Endometrial microvascular endothelial cells (primary cell): ENCODE data around the gene PTPRN2. TPM values are rescaled to one million over a fixed set of nuclear protein-coding genes. Genes with fewer than 3 reads are reported as not detected.
"Not testable (repeated sequence)": the region's sequence is repeated elsewhere in the genome, so short reads cannot be mapped to it uniquely, and the experiment has no call there.

Experiments used
- in situ Hi-C: cut with HindIII; loops from 2 replicates; pipeline ENCODE4 v1.10.0; 2017; ENCODE audit warnings: low sequenced_read_pairs, low pct_unique_long_range_greater_than_20kb; ENCODE audit errors: inconsistent ontology term
- total RNA-seq: library from RNA; depleted of rRNA; stranded (reverse); fragments of >200 nt; gene quantifications from one replicate; pipeline ENCODE4 v1.2.3, GENCODE V29; 2015; ENCODE audit errors: inconsistent ontology term

PTPRN2 gene
- total RNA-seq, 1 donor from 2014 or later = 13.3 TPM

GRCh38 chr7:157715071-157715937, 872.3 kb downstream of the PTPRN2 start:
- in situ Hi-C loops = no loop called here

DNA sequence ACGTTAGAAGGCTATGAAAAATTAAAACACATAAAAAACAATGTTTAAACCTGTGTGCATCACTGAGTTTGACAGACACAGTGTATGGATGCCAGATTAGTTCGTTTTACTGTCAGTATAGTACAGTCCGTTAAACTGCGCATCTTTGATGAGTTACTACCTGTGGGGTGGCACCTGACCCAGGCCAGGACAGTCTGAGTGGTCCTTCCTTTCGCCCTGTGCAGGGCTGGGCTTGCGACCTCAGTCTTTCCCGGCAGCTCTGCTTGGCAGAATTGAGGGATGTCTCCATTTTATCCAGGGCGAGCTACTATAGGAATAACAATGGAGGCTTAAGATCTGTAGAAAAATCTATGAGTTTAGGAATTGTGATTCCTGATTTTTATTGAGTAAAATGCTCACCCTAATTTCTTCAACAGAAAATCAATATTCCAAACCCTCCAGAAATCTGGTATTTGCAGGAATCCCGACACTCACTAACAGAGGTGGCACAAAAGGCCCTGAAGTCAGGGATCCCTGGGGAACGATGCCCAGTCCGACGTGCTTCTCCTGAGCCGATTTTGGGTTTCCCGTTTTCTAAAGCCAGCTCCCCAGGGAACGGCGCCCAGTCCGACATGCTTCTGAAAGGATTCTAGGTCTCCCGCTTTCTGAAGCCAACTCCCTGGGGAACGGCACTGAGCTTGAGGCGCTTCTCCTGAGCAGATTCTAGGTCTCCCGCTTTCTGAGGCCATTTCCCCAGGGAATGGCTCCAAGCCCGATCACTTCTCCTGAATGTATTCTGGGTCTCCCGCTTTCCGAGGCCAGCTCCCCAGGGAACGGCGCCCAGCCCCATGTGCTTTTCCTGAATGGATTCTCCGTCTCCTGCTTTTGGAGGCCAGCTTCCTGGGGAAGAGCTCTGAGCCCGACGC, 873.2 kb downstream of the PTPRN2 start:
- in situ Hi-C loops = no loop called here

GRCh38 chr7:157713591-157713990, 874.0 kb downstream of the PTPRN2 start:
- in situ Hi-C loops = no loop called here

DNA sequence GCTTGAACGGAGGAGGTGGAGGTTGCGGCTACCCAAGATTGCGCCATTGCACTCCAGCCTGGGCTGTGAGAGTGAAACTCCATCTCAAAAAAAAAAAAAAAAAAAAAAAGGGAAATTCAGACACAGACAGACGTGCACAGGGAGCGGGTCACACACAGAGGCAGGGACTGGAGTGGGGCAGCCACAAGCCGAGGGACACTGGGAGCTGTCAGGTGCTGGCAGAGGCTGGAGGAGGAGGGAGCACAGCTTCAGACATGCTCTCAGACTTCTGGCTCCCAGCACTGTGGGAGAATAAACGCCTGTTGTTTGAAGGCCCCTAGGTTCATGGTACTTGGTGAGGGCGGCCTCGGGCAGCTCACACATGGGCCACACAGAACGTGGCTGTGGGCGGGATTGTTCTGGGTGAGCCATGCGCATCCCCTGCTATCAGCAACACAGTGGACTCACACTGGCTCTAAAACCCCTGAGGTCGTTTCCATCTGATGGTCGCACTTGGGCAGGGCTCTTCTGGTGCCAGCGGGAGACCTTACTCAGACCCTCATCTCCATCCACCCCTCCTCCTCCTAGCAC, 874.9 kb downstream of the PTPRN2 start:
- in situ Hi-C loops = no loop called here

DNA sequence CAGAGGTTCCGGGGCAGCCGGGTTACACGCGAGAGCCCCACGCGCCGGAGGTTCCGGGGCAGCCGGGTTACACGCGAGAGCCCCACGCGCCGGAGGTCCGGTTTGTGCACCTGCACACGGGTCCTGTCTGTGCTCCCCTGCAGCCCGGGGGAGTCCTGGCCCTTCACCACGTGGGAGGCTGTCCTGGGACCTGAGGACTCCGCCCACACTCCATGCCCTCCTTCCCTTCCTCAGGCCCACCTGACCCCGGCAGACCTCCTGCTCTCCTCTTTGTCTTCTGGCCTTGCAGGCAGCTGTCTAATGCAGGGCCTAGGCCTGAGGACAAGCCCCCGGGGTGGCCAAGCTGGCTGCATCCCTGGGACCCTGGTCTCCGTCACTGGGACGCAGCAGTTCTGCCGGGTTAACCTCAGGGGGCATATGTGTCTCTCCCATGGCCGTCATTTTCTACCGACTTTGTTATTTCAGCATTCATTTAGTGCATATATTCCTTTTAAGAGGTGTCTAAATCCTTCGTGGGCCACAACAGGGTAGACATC, 876.2 kb downstream of the PTPRN2 start:
- in situ Hi-C loops = no loop called here

GRCh38 chr7:157710396-157710795, 877.2 kb downstream of the PTPRN2 start:
- in situ Hi-C loops = no loop called here

- in situ Hi-C loops = no loop called here
These were observed 877.9 kb downstream of the PTPRN2 start for GRCh38 chr7:157709531-157710251.

DNA sequence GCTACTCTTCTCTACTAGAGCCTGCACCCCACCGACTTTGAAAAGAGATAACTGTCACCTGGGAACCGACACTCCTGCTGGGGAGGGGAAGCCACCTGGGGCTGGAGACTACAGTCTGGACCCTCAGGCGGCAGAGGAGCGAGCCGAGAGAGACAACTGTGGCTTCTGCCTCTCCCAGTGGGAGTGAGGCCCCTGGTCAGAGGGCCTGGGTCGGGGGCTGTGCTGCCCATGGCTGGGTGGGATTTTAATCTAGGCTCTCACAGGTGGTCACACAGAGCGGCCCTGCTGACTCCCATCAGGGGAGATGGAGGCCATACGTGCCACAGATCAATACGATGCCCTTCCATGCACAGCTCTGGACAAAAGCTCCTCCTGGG, 878.7 kb downstream of the PTPRN2 start:
- in situ Hi-C loops = no loop called here

DNA sequence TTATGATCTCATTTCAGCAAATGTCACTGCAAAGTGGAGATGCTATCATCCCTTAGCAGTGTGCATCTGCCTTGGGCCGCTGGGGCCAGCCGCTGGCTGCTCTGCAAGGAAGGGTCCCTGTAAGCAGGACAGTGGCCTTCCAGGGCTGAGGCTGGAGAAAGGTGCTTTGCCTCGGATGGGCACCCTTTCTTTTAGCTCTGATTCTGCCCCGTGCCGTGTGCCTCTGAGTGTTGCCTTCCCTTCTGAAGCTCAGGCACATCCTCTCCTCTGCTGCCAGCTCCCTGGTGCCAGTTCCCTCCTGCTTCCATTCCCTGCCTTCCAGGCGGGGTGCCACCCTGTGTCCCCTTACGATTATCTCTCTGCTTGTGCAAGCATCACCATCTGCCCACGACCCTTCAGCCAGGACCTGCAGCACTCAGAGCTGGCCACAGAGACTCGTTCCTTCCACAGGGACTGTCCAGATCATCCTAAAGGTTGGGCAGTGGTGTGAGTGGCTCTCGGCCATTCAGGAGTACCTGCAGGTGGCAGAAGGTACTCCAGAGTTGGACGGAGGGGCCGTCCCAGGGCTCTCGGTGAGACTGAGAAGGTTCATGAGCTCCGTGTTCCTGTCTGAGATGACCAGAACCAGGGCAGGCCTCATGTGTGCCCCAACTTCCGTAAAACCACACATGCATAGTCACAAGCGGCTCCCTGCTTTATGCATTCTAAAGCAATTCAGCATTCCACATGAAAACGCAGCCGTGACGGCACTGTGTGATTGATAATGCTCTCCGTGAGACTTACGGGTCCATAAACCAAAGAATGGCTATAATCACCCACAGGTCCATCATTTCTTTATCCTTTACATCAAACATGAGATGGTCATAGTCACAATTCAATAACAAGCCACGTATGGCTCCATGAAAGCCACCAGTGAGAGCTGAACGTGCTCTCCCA, 879.4 kb downstream of the PTPRN2 start:
- in situ Hi-C loops = no loop called here

DNA sequence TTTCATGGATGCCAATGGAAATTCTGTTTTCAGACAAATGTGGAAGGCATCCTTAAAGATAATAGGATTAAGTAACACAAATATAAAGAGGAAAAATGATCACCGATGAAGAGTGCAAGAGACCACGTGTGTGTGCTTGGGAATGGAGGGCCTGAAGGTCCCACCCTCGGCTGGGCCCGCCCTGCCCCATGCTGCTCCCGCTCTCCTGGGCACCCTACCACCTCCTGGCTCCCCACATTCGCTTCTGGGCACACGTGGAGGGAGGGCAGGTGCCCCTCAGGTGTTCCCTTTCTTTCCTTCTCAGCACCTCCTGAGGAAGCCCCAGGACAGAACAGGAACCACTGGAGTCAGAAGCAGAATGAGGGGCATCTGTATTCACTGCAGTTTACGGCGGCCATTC, 883.3 kb downstream of the PTPRN2 start:
- in situ Hi-C loops = no loop called here

GRCh38 chr7:157703534-157704195, 884.0 kb downstream of the PTPRN2 start:
- in situ Hi-C loops = no loop called here

DNA sequence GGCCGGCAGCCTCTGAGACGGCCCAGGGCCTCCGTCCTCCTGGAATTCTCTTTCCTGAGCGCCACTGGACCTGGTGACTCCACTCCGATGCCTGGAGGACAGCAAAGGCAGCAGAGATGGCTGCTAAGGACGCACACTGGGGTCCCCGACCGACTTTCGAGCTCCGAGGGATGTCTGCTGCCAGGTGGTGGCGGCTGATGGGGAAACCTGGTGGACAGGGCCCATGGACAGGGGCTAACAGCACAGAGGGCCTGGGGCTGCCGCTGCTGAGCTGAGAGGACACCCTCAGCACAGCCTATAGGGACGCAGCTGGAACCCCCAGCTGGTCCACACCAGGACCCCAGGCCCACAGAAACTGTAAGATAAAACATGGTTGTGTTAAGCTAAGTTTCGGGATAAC, 884.5 kb downstream of the PTPRN2 start:
- in situ Hi-C loops = no loop called here

GRCh38 chr7:157702311-157703023, 885.2 kb downstream of the PTPRN2 start:
- in situ Hi-C loops = no loop called here

- in situ Hi-C loops = not testable (repeated sequence)
These were observed 886.0 kb downstream of the PTPRN2 start for GRCh38 chr7:157701395-157702180.

DNA sequence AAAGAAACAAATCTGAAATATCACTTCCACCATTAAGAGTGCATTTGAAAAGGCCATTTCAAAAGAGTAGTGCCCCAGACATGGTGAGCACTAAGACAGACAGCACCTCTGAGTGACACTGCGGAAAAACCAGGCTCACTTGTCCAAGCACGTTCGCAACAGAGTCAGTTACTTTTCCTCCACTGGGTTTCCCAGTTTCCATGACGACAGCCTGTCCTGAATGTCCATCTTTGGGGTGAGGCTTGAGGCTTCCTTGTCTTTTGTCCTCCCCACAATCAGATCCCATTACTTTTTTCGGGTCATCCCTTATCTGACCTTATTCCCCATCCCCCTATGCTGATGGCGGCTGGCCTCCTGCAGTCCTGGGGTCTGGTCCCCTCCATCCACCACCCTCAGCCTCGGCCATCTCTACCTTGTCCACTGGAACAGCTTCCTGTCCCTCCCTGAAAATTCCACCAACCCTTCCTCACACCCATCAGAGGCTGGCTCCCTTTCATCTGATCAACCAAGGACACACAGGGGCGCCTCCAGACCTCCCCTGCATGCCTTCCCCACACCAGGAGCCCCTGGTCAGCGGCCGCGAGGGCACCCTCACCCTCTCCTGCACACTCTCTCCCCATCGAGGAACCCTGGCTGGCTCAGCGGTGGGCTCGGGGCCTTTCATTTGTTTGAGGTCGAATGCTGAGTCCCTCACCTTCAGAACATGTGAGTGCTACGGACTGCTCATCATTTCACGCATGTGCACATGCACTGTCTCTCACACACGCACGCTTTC, 887.2 kb downstream of the PTPRN2 start:
- in situ Hi-C loops = no loop called here
